ENCODE results near the gene CLEC16A. TPM values are rescaled to one million over a fixed set of nuclear protein-coding genes. Genes with fewer than 3 reads are reported as not detected.

CLEC16A gene
- total RNA-seq, 4 donors from 2014 or later: 7.6 to 65.6 (median 28.0) TPM

- Histone ChIP-seq H3K36me3 (no peaks in the 10 kb centered on the region), H3K27me3 (no peaks in the 10 kb centered on the region), H3K27ac (peak overlapping the region; percentile 80 to 84), H3K9me3 (no peaks in the 10 kb centered on the region), H3K4me3 (no peak overlapping the region), H3K4me1 (peaks cover 0 to 36% of the 10 kb centered on the region in 2 donors)
- intact Hi-C loops (cut with DNase I; ENCODE audit: low total_unique reads): no loop called here
- DNase-seq: peak; percentile 56 to 72
- TF ChIP-seq POLR2A (IDR thresholded peaks at IDR 0.05): no peak
- TF ChIP-seq, protein P1, sequence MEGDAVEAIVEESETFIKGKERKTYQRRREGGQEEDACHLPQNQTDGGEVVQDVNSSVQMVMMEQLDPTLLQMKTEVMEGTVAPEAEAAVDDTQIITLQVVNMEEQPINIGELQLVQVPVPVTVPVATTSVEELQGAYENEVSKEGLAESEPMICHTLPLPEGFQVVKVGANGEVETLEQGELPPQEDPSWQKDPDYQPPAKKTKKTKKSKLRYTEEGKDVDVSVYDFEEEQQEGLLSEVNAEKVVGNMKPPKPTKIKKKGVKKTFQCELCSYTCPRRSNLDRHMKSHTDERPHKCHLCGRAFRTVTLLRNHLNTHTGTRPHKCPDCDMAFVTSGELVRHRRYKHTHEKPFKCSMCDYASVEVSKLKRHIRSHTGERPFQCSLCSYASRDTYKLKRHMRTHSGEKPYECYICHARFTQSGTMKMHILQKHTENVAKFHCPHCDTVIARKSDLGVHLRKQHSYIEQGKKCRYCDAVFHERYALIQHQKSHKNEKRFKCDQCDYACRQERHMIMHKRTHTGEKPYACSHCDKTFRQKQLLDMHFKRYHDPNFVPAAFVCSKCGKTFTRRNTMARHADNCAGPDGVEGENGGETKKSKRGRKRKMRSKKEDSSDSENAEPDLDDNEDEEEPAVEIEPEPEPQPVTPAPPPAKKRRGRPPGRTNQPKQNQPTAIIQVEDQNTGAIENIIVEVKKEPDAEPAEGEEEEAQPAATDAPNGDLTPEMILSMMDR (IDR thresholded peaks at IDR 0.05): no peak
Observed at GRCh38 chr16:11128211-11129141, 184.1 kb downstream of the CLEC16A start.

- Histone ChIP-seq H3K4me1 (peaks cover 0 to 38% of the 10 kb centered on the region in 2 donors), H3K4me3 (no peak overlapping the region), H3K36me3 (no peaks in the 10 kb centered on the region), H3K27ac (peak overlapping the region; percentile 80 to 84), H3K9me3 (no peaks in the 10 kb centered on the region), H3K27me3 (no peaks in the 10 kb centered on the region)
- TF ChIP-seq POLR2A (IDR thresholded peaks at IDR 0.05): no peak
- TF ChIP-seq, protein P1 (IDR thresholded peaks at IDR 0.05): no peak
- peak in 1 of 2 donors; percentile 52 for DNase-seq
- intact Hi-C loops (cut with DNase I; ENCODE audit: low total_unique reads): no loop called here
Observed at GRCh38 chr16:11129378-11129781, 185.0 kb downstream of the CLEC16A start.

DNA sequence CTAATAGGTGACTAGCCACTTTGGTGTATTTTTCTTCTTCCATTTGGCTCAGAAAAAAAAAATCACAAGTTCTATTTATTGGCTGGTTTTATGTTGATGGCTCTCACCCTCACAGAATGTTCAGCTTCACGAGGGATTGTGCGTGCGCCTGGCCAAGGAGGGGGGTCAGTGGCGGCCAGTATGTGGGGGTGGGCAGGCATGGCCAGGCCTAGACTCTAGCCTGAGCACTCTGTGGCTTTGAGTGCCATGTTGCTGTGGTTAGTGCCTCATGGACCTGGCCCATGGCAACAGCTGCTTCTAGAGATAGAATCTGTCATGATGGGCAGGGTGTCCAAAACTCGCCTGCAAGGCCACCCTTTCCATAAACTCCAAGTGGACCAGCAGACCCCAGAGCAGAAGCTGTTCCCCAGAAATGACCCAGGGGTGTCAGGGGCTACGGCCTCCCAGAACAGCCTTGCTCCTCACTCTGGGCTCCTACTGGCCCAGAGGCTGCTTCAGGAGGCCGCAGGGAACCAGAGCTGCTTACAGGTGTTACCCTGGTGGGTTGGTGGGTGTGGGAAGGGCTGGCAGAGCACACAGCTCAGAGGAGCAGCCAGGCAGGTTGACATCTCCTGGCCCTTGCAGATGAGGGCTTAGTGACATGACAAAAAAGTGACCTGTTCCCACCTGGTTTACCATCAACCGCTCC, 186.8 kb downstream of the CLEC16A start:
- Histone ChIP-seq H3K27ac (peak overlapping the region; percentile 80 to 84), H3K9me3 (no peaks in the 10 kb centered on the region), H3K4me3 (no peak overlapping the region), H3K4me1 (peaks cover 0 to 38% of the 10 kb centered on the region in 2 donors), H3K27me3 (no peaks in the 10 kb centered on the region), H3K36me3 (no peaks in the 10 kb centered on the region)
- intact Hi-C loops (cut with DNase I; ENCODE audit: low total_unique reads): no loop called here
- peak in 1 of 2 donors; percentile 48 for DNase-seq
- TF ChIP-seq POLR2A (IDR thresholded peaks at IDR 0.05): no peak
- TF ChIP-seq, protein P1 (IDR thresholded peaks at IDR 0.05): no peak

- Histone ChIP-seq H3K9me3 (no peaks in the 10 kb centered on the region), H3K4me1 (peaks cover 0 to 38% of the 10 kb centered on the region in 2 donors), H3K27me3 (no peaks in the 10 kb centered on the region), H3K36me3 (no peaks in the 10 kb centered on the region), H3K27ac (peak overlapping the region; percentile 80 to 84), H3K4me3 (no peak overlapping the region)
- TF ChIP-seq, protein P1 (IDR thresholded peaks at IDR 0.05): no peak
- TF ChIP-seq POLR2A (IDR thresholded peaks at IDR 0.05): no peak
- DNase-seq: peak in 1 of 2 donors; percentile 53
- intact Hi-C loops (cut with DNase I; ENCODE audit: low total_unique reads): no loop called here
Observed at GRCh38 chr16:11131706-11132105, 187.3 kb downstream of the CLEC16A start.
